Measurements from ENCODE around the gene CUEDC1.

The CUEDC1 gene

GRCh38 chr17:57839571-57839923 is 115.7 kb downstream of the CUEDC1 start:
- no peak overlapping the region for H3K27ac ChIP-seq (ENCODE audit: low read length)
- H3K4me2 ChIP-seq (ENCODE audit: low read depth, low read length), result no peak overlapping the region
- no peaks in the 10 kb centered on the region for H3K27me3 ChIP-seq (replicated peaks; ENCODE audit: insufficient read depth, low read length)
- H3K36me3 ChIP-seq (replicated peaks; ENCODE audit: insufficient read depth, low read length), result no peaks in the 10 kb centered on the region; the same call in 1 of the 2 replicates
- no peaks in the 10 kb centered on the region for H3K4me1 ChIP-seq (ENCODE audit: low read length)
- TF ChIP-seq EZH2 (optimal IDR thresholded peaks at IDR 0.05; ENCODE audit: low read depth, low read length) (no peak), CTCF (IDR thresholded peaks at IDR 0.05; ENCODE audit: low read length) (no peak), EZH2phosphoT487 (IDR thresholded peaks at IDR 0.05; ENCODE audit: low read length) (no peak)
- peaks cover 7% of the 10 kb centered on the region; the same call in 1 of the 2 replicates for H3K79me2 ChIP-seq (ENCODE audit: low read length)
- no peaks in the 10 kb centered on the region for H3K9me3 ChIP-seq (replicated peaks; ENCODE audit: insufficient read depth, low read length)
- no peak overlapping the region for H3K4me3 ChIP-seq (ENCODE audit: low read length)
- no peaks in the 10 kb centered on the region for H3K9me2 ChIP-seq (replicated peaks; ENCODE audit: insufficient read depth, low read length)
- DNase-seq, result no peak
- H3F3A ChIP-seq (ENCODE audit: insufficient read depth, low read length), result no peaks in the 10 kb centered on the region
- H2AFZ ChIP-seq (ENCODE audit: low read length), result no peak overlapping the region
- no peaks in the 10 kb centered on the region for H4K20me1 ChIP-seq (ENCODE audit: insufficient read depth, low read length)
- H3K9ac ChIP-seq (ENCODE audit: low read length), result no peak overlapping the region

- H3K36me3 ChIP-seq (replicated peaks; ENCODE audit: insufficient read depth, low read length), result no peaks in the 10 kb centered on the region; the same call in 1 of the 2 replicates
- no peak overlapping the region for H2AFZ ChIP-seq (ENCODE audit: low read length)
- no peaks in the 10 kb centered on the region for H3F3A ChIP-seq (ENCODE audit: insufficient read depth, low read length)
- peaks cover 7% of the 10 kb centered on the region; the same call in 1 of the 2 replicates for H3K79me2 ChIP-seq (ENCODE audit: low read length)
- no peaks in the 10 kb centered on the region for H3K9me2 ChIP-seq (replicated peaks; ENCODE audit: insufficient read depth, low read length)
- no peaks in the 10 kb centered on the region for H3K9me3 ChIP-seq (replicated peaks; ENCODE audit: insufficient read depth, low read length)
- no peak for DNase-seq
- H3K27me3 ChIP-seq (replicated peaks; ENCODE audit: insufficient read depth, low read length), result no peaks in the 10 kb centered on the region
- no peak overlapping the region for H3K4me3 ChIP-seq (ENCODE audit: low read length)
- TF ChIP-seq CTCF (IDR thresholded peaks at IDR 0.05; ENCODE audit: low read length), result no peak
- no peak for TF ChIP-seq EZH2 (optimal IDR thresholded peaks at IDR 0.05; ENCODE audit: low read depth, low read length)
- TF ChIP-seq EZH2phosphoT487 (IDR thresholded peaks at IDR 0.05; ENCODE audit: low read length), result no peak
- H3K9ac ChIP-seq (ENCODE audit: low read length), result no peak overlapping the region
- no peak overlapping the region for H3K4me2 ChIP-seq (ENCODE audit: low read depth, low read length)
- no peaks in the 10 kb centered on the region for H3K4me1 ChIP-seq (ENCODE audit: low read length)
- H4K20me1 ChIP-seq (ENCODE audit: insufficient read depth, low read length), result no peaks in the 10 kb centered on the region
- H3K27ac ChIP-seq (ENCODE audit: low read length), result no peak overlapping the region
These were observed 116.2 kb downstream of the CUEDC1 start for GRCh38 chr17:57838857-57839570.

GRCh38 chr17:57838453-57838852 is 116.8 kb downstream of the CUEDC1 start:
- Histone ChIP-seq H4K20me1 (ENCODE audit: insufficient read depth, low read length) (no peaks in the 10 kb centered on the region), H2AFZ (ENCODE audit: low read length) (no peak overlapping the region), H3K4me2 (ENCODE audit: low read depth, low read length) (no peak overlapping the region), H3K4me1 (ENCODE audit: low read length) (no peaks in the 10 kb centered on the region), H3K9ac (ENCODE audit: low read length) (no peak overlapping the region), H3K9me3 (replicated peaks; ENCODE audit: insufficient read depth, low read length) (no peaks in the 10 kb centered on the region), H3K79me2 (ENCODE audit: low read length) (peaks cover 4% of the 10 kb centered on the region; the same call in 1 of the 2 replicates), H3K27me3 (replicated peaks; ENCODE audit: insufficient read depth, low read length) (no peaks in the 10 kb centered on the region), H3K4me3 (ENCODE audit: low read length) (no peak overlapping the region), H3F3A (ENCODE audit: insufficient read depth, low read length) (no peaks in the 10 kb centered on the region), H3K27ac (ENCODE audit: low read length) (no peak overlapping the region), H3K9me2 (replicated peaks; ENCODE audit: insufficient read depth, low read length) (no peaks in the 10 kb centered on the region), H3K36me3 (replicated peaks; ENCODE audit: insufficient read depth, low read length) (no peaks in the 10 kb centered on the region; the same call in 1 of the 2 replicates)
- TF ChIP-seq CTCF (IDR thresholded peaks at IDR 0.05; ENCODE audit: low read length), result no peak
- DNase-seq, result no peak

Measured in MM.1S (cell line).